SU-DHL-6 (cell line): ENCODE results near the gene EFCAB12.

Source experiments
- H2AFZ ChIP-seq: fragments of 200-600 bp; sonication (generic); 2 replicates; pipeline ENCODE4 v1.6.1; 2014; ENCODE audit warnings: low read depth, mild to moderate bottlenecking, moderate library complexity, mixed read lengths, antibody characterized with exemption, low read length; ENCODE audit not compliant: severe bottlenecking
- H3F3A ChIP-seq: fragments of 200-600 bp; shearing (Covaris generic); 2 replicates; pipeline ENCODE4 v1.6.0; 2016; ENCODE audit warnings: antibody characterized with exemption, mild to moderate bottlenecking; ENCODE audit not compliant: insufficient read depth
- H3K27ac ChIP-seq: fragments of 200-600 bp; sonication (generic); 2 replicates; pipeline ENCODE4 v1.5.1; 2016; ENCODE audit warnings: low read depth, mild to moderate bottlenecking, low read length, moderate library complexity, mixed read lengths
- H3K27me3 ChIP-seq: fragments of 200-600 bp; sonication (generic), shearing (Covaris generic); 2 replicates; pipeline ENCODE4 v1.6.0; 2014; ENCODE audit warnings: mild to moderate bottlenecking, low read length
- H3K36me3 ChIP-seq: fragments of 200-600 bp; sonication (generic); 2 replicates; pipeline ENCODE4 v1.6.1; 2014; ENCODE audit warnings: mild to moderate bottlenecking, low read length, mixed read lengths
- H3K4me2 ChIP-seq: fragments of 300-600, 200-600 bp; shearing (Covaris generic), sonication (generic); 2 replicates; pipeline ENCODE4 v1.6.0; 2014; ENCODE audit warnings: low read length, low read depth, mild to moderate bottlenecking; ENCODE audit not compliant: poor library complexity, severe bottlenecking
- H3K4me3 ChIP-seq: fragments of 200-600 bp; sonication (generic); 2 replicates; pipeline ENCODE4 v1.5.1; 2014; ENCODE audit warnings: antibody characterized with exemption, low read length, mild to moderate bottlenecking, mixed read lengths; ENCODE audit not compliant: insufficient read depth, poor library complexity, severe bottlenecking
- H3K79me2 ChIP-seq: fragments of 200-600 bp; sonication (generic); 2 replicates; pipeline ENCODE4 v1.6.1; 2014; ENCODE audit warnings: mild to moderate bottlenecking, low read length, moderate library complexity; ENCODE audit not compliant: insufficient read depth
- H3K9ac ChIP-seq: fragments of 200-600 bp; sonication (generic); 2 replicates; pipeline ENCODE4 v1.7.0; 2014; ENCODE audit warnings: mild to moderate bottlenecking, low read length
- H3K9me2 ChIP-seq: fragments of 200-600 bp; sonication (generic); replicated peaks from 2 replicates; pipeline ENCODE4 v1.6.1; 2014; ENCODE audit warnings: low read length; ENCODE audit not compliant: insufficient read depth
- H3K9me3 ChIP-seq: fragments of 200-600 bp; sonication (generic); 2 replicates; pipeline ENCODE4 v1.6.1; 2014; ENCODE audit warnings: low read length, mixed read lengths; ENCODE audit not compliant: insufficient read depth
- H4K20me1 ChIP-seq: fragments of 200-600 bp; sonication (generic); 2 replicates; pipeline ENCODE4 v1.6.1; 2014; ENCODE audit warnings: low read depth, mild to moderate bottlenecking, antibody characterized with exemption, low read length, moderate library complexity, mixed read lengths
- CTCF ChIP-seq: fragments of 200-600 bp; sonication (generic); IDR thresholded peaks from one replicate; pipeline ENCODE4 v1.5.1; 2017; ENCODE audit warnings: antibody characterized with exemption, mild to moderate bottlenecking, low read length, moderate library complexity; ENCODE audit not compliant: insufficient read depth, poor library complexity, severe bottlenecking
- EZH2phosphoT487 ChIP-seq: fragments of 200-600 bp; sonication (generic), shearing (Covaris generic); conservative IDR thresholded peaks from 2 replicates; pipeline ENCODE4 v1.6.1; 2018; ENCODE audit warnings: mild to moderate bottlenecking, antibody characterized with exemption, low read length, moderate library complexity, mixed read lengths

The EFCAB12 gene

GRCh38 chr3:129417326-129417725, 11.1 kb downstream of the EFCAB12 start:
- Histone ChIP-seq H3K79me2 (no peaks in the 10 kb centered on the region), H4K20me1 (no peaks in the 10 kb centered on the region), H3F3A (no peaks in the 10 kb centered on the region), H3K27me3 (no peaks in the 10 kb centered on the region), H3K36me3 (no peaks in the 10 kb centered on the region), H3K4me2 (no peak overlapping the region), H3K9me3 (no peaks in the 10 kb centered on the region), H3K9me2 (no peaks in the 10 kb centered on the region), H3K4me3 (no peak overlapping the region), H2AFZ (no peak overlapping the region), H3K27ac (no peak overlapping the region), H3K9ac (no peak overlapping the region)
- TF ChIP-seq CTCF (no peak), EZH2phosphoT487 (no peak)

- Histone ChIP-seq H3K27me3 (no peaks in the 10 kb centered on the region), H2AFZ (no peak overlapping the region), H3K79me2 (no peaks in the 10 kb centered on the region), H4K20me1 (no peaks in the 10 kb centered on the region), H3K9me2 (no peaks in the 10 kb centered on the region), H3K9ac (no peak overlapping the region), H3K4me3 (no peak overlapping the region), H3K36me3 (no peaks in the 10 kb centered on the region), H3F3A (no peaks in the 10 kb centered on the region), H3K4me2 (no peak overlapping the region), H3K27ac (no peak overlapping the region), H3K9me3 (no peaks in the 10 kb centered on the region)
- no peak for TF ChIP-seq CTCF
- no peak for TF ChIP-seq EZH2phosphoT487
These were observed 12.0 kb downstream of the EFCAB12 start for GRCh38 chr3:129416415-129416814.

- Histone ChIP-seq H3K27me3 (no peaks in the 10 kb centered on the region), H3F3A (no peaks in the 10 kb centered on the region), H3K79me2 (no peaks in the 10 kb centered on the region), H3K9me2 (no peaks in the 10 kb centered on the region), H3K36me3 (no peaks in the 10 kb centered on the region), H3K4me3 (no peak overlapping the region), H4K20me1 (no peaks in the 10 kb centered on the region), H3K27ac (no peak overlapping the region), H2AFZ (no peak overlapping the region), H3K9ac (no peak overlapping the region), H3K4me2 (no peak overlapping the region), H3K9me3 (no peaks in the 10 kb centered on the region)
- no peak for TF ChIP-seq CTCF
- no peak for TF ChIP-seq EZH2phosphoT487
These were observed 12.6 kb downstream of the EFCAB12 start for GRCh38 chr3:129415830-129416229.
